T-helper 2 cell treated with Interferon-gamma antibody and Interleukin-4, amounts not matched to agents 5 μg/mL and 100 μg/mL, for 36 hours (primary cell): ENCODE data around the gene CRELD1.
A peak's percentile ranks its signal among the peaks of the same experiment; 100 is the strongest.
"Not testable (repeated sequence)": the region's sequence is repeated elsewhere in the genome, so short reads cannot be mapped to it uniquely, and the experiment has no call there.

Source experiments
- DNase-seq: peaks from one replicate; pipeline ENCODE4 v3.0.0; 2021; ENCODE audit warnings: low spot score
- H3K27ac Mint-ChIP-seq: one replicate; pipeline ENCODE4 v1.8.0; 2021; ENCODE audit warnings: mild to moderate bottlenecking, mixed read lengths
- H3K27me3 Mint-ChIP-seq: one replicate; pipeline ENCODE4 v1.8.0; 2021; ENCODE audit warnings: low read depth, mixed read lengths
- H3K36me3 Mint-ChIP-seq: one replicate; pipeline ENCODE4 v1.8.0; 2021; ENCODE audit warnings: low read depth, mixed read lengths
- H3K4me1 Mint-ChIP-seq: one replicate; pipeline ENCODE4 v1.8.0; 2021; ENCODE audit warnings: low read depth, mixed read lengths
- H3K4me3 Mint-ChIP-seq: one replicate; pipeline ENCODE4 v1.8.0; 2022; ENCODE audit warnings: mild to moderate bottlenecking, moderate library complexity, mixed read lengths
- H3K9me3 Mint-ChIP-seq: one replicate; pipeline ENCODE4 v1.8.0; 2021; ENCODE audit warnings: mixed read lengths

CRELD1 gene

GRCh38 chr3:9933561-9934234 is at the start of gene CRELD1:
TSS of gene CRELD1 (plus strand) at chr3:9933834. CDS start at chr3:9934439, 605 bp downstream.
- peak within 1 kb of the TSS; percentile 99 for H3K4me3 Mint-ChIP-seq
- H3K36me3 Mint-ChIP-seq = peaks cover 6% of the 10 kb centered on the region
- H3K27ac Mint-ChIP-seq = peak within 1 kb of the TSS; percentile 97
- DNase-seq = peak; percentile 97
- H3K9me3 Mint-ChIP-seq = no peaks in the 10 kb centered on the region
- peaks cover 24% of the 10 kb centered on the region for H3K4me1 Mint-ChIP-seq
- H3K27me3 Mint-ChIP-seq = no peaks in the 10 kb centered on the region

DNA sequence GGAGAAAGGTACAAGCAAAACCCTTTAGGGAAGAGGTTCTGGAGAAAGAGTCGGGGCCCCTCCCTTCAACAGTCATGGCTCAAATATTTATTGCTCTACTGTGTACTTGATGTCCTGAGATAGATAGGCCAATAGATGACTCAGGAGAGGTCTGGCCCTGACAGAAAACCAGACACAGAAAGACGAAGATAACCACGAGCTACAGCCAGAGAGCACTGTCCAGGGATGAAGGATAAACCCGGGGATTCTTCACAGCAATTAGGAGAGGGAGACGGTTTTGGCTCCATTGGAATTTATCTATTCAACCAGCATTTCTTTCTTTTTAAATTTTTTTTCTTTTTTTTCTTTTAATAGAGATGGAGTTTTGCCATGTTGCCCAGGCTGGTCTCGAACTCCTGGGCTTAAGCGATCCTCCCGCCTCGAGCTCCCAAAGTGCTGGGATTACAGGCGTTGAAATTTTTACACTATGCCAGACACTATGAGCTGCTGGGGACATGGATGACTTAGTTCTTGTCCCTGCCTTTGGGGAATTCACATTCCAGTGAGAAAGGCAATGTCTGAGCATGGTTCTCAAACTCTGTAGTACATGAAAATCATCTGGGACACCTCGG is 49.0 kb upstream of the CRELD1 start:
- Mint-ChIP-seq H3K4me3 (no peak overlapping the region), H3K36me3 (no peaks in the 10 kb centered on the region), H3K27me3 (no peaks in the 10 kb centered on the region), H3K27ac (no peak overlapping the region), H3K9me3 (no peaks in the 10 kb centered on the region), H3K4me1 (no peaks in the 10 kb centered on the region)
- no peak for DNase-seq

- Mint-ChIP-seq H3K9me3 (no peaks in the 10 kb centered on the region), H3K36me3 (peaks cover 6% of the 10 kb centered on the region), H3K4me3 (no peak overlapping the region), H3K27ac (no peak overlapping the region), H3K4me1 (peaks cover 6% of the 10 kb centered on the region), H3K27me3 (no peaks in the 10 kb centered on the region)
- DNase-seq = no peak
These were observed 47.3 kb upstream of the CRELD1 start for GRCh38 chr3:9886328-9886727.

DNA sequence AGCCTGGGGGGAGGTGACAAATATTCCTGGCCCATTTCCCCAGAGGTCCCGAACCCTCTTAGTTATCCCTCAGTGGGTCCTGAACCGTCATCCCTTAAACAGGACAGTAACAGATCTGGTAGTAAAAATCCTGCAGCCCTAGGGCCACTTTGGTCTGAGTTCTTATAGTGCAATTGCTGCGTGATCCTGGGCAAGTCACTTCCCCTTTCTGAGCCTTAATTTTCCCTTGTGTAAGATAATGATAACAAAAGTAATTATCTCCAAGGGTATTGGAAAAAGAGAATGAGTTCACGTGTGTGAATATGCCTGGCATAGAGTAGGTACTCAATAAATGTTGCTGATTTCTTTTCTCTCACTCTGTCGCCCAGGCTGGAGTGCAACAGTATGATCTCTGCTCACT is 46.2 kb upstream of the CRELD1 start:
- peaks cover 13% of the 10 kb centered on the region for H3K4me1 Mint-ChIP-seq
- no peak overlapping the region for H3K4me3 Mint-ChIP-seq
- H3K36me3 Mint-ChIP-seq = peaks cover 12% of the 10 kb centered on the region
- H3K9me3 Mint-ChIP-seq = no peaks in the 10 kb centered on the region
- DNase-seq = no peak
- H3K27me3 Mint-ChIP-seq = no peaks in the 10 kb centered on the region
- H3K27ac Mint-ChIP-seq = no peak overlapping the region

DNA sequence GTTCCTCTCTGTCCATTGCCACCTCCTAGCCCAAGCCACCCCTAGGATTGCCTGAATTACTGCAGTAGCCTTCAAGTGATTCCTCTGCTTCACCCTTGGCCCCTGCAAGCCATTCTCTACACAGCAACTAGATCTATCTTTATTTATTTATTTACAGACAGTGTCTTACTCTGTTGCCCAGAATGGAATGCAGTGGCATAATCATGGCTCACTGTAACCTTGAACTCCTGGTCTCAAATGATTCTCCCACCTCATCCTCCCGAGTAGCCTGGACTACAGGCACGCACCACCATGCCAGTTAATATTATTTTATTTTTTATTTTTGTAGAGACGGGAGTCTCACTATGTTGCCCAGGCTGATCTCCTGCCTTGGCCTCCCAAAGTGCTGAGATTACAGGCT is 45.1 kb upstream of the CRELD1 start:
- Mint-ChIP-seq H3K27ac (no peak overlapping the region), H3K4me1 (peaks cover 21% of the 10 kb centered on the region), H3K4me3 (no peak overlapping the region), H3K27me3 (no peaks in the 10 kb centered on the region), H3K36me3 (peaks cover 21% of the 10 kb centered on the region), H3K9me3 (no peaks in the 10 kb centered on the region)
- DNase-seq = no peak

DNA sequence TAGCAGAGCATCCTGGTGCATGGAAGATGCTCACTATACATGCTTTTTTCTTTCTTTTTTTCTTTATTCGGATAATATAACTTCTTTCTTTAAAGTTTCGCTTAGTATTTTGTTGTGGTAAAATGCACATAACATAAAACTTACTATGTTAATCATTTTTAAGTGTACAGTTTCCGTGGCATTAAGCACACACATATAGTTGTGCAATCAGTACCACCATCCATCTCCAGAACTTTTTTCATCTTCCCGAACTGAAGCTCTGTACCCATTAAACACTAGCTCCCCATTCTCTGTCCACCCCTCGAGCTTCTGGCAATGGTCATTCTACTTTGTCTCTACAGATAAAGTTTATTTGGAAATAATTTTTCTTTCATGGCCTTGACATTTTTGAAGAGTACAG is 44.2 kb upstream of the CRELD1 start:
- peaks cover 28% of the 10 kb centered on the region for H3K4me1 Mint-ChIP-seq
- no peak overlapping the region for H3K27ac Mint-ChIP-seq
- H3K4me3 Mint-ChIP-seq = no peak overlapping the region
- DNase-seq = no peak
- H3K9me3 Mint-ChIP-seq = no peaks in the 10 kb centered on the region
- H3K27me3 Mint-ChIP-seq = no peaks in the 10 kb centered on the region
- H3K36me3 Mint-ChIP-seq = peaks cover 28% of the 10 kb centered on the region

- Mint-ChIP-seq H3K4me1 (peaks cover 34% of the 10 kb centered on the region), H3K36me3 (peaks cover 34% of the 10 kb centered on the region), H3K4me3 (peak within 1 kb of the TSS; percentile 99)
These were observed 43.2 kb upstream of the CRELD1 start, which contains the start of gene JAGN1 for GRCh38 chr3:9890249-9891071. TSS of gene JAGN1 (plus strand) at chr3:9890610. CDS start at chr3:9890723, 113 bp downstream.

GRCh38 chr3:9891072-9891622 is 42.5 kb upstream of the CRELD1 start:
- no peaks in the 10 kb centered on the region for H3K9me3 Mint-ChIP-seq
- H3K36me3 Mint-ChIP-seq = peaks cover 34% of the 10 kb centered on the region
- H3K4me3 Mint-ChIP-seq = peak overlapping the region; percentile 99
- H3K27ac Mint-ChIP-seq = peak overlapping the region; percentile 98
- H3K4me1 Mint-ChIP-seq = peaks cover 34% of the 10 kb centered on the region
- no peaks in the 10 kb centered on the region for H3K27me3 Mint-ChIP-seq
- DNase-seq = no peak

More at GRCh38 chr3:9890249-9891071, 43.2 kb upstream of the CRELD1 start, which contains the start of gene JAGN1:
- Mint-ChIP-seq H3K27ac (peak within 1 kb of the TSS; percentile 98), H3K9me3 (no peaks in the 10 kb centered on the region), H3K27me3 (no peaks in the 10 kb centered on the region)
- peak; percentile 85 for DNase-seq

GRCh38 chr3:9893739-9894138 is 39.9 kb upstream of the CRELD1 start:
- Mint-ChIP-seq H3K27ac (no peak overlapping the region), H3K36me3 (peaks cover 34% of the 10 kb centered on the region), H3K9me3 (no peaks in the 10 kb centered on the region), H3K27me3 (no peaks in the 10 kb centered on the region), H3K4me1 (peaks cover 37% of the 10 kb centered on the region), H3K4me3 (peak overlapping the region; percentile 16)
- no peak for DNase-seq

DNA sequence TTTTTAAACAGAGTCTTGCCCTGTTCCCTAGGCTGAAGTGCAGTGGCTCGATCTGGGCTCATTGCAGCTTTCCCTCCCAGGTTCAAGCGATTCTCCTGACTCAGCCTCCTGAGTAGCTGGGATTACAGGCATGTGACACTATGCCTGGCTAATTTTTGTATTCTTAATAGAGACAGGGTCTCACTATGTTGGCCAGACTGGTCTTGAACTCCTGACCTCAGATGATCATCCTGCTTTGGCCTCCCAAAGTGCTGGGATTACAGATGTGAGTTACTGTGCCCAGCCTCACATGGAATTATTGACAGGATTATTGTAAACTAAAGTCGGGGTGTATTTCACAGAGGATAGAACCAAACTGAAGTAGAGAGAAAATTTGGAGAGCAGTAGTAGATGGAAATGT is 37.9 kb upstream of the CRELD1 start:
- H3K4me3 Mint-ChIP-seq, H3K27me3 Mint-ChIP-seq, H3K27ac Mint-ChIP-seq, H3K9me3 Mint-ChIP-seq, DNase-seq: not testable (repeated sequence)
- peaks cover 33% of the 10 kb centered on the region for H3K4me1 Mint-ChIP-seq
- peaks cover 32% of the 10 kb centered on the region for H3K36me3 Mint-ChIP-seq

DNA sequence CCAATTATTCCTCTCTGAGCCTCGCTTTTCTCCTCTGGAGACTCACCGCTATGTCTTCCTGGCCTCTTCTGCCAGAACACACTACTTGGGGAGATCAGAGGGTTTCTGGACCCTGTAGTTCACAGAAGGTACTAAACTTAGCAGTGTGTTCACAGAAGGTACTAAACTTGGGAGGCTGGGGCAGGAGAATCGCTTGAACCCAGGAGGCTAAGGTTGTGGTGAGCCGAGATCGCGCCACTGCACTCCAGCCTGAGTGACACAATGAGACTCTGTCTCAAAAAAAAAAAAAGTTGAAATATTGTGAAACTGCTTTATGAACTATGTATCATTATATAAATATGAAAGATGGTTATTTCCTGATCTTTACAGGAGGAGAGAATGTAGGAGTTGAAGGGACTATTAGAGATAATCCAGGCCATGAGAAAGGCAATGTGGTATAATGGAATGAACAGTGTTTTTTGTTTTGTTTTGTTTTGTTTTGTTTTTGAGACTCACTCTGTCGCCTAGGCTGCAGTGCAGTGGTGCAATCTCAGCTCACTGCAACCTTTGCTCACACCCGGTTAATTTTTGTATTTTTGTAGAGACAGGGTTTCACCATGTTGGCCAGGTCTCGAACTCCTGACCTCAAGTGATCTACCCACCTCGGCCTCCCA is 36.8 kb upstream of the CRELD1 start:
- not testable (repeated sequence) for H3K27ac Mint-ChIP-seq, DNase-seq, H3K4me3 Mint-ChIP-seq, H3K27me3 Mint-ChIP-seq, H3K9me3 Mint-ChIP-seq
- Mint-ChIP-seq H3K4me1 (peaks cover 33% of the 10 kb centered on the region), H3K36me3 (peaks cover 25% of the 10 kb centered on the region)

- Mint-ChIP-seq H3K27me3 (no peaks in the 10 kb centered on the region), H3K9me3 (no peaks in the 10 kb centered on the region), H3K36me3 (peaks cover 20% of the 10 kb centered on the region), H3K4me1 (peaks cover 33% of the 10 kb centered on the region), H3K4me3 (no peak overlapping the region), H3K27ac (no peak overlapping the region)
- no peak for DNase-seq
These were observed 35.9 kb upstream of the CRELD1 start for GRCh38 chr3:9897408-9898372.
